KMS-11 (cell line): ENCODE measurements around the gene DACT1.

Experiments used
- H2AFZ ChIP-seq: fragments of 200-600 bp; sonication (generic); 2 replicates; pipeline ENCODE4 v1.6.1; 2016; ENCODE audit warnings: antibody characterized with exemption, mixed run types, low read depth
- H3K27ac ChIP-seq: fragments of 200-600 bp; sonication (generic); 2 replicates; pipeline ENCODE4 v1.6.1; 2016; ENCODE audit warnings: mild to moderate bottlenecking, mixed run types
- H3K27me3 ChIP-seq: fragments of 200-600 bp; sonication (generic); 2 replicates; pipeline ENCODE4 v1.6.1; 2017; ENCODE audit warnings: mild to moderate bottlenecking, low read depth, mixed run types, moderate library complexity; ENCODE audit not compliant: insufficient read depth
- H3K36me3 ChIP-seq: fragments of 200-600 bp; sonication (generic); 2 replicates; pipeline ENCODE4 v1.6.1; 2017; ENCODE audit warnings: mild to moderate bottlenecking, mixed run types; ENCODE audit not compliant: insufficient read depth
- H3K4me1 ChIP-seq: fragments of 200-600 bp; sonication (generic); 2 replicates; pipeline ENCODE4 v1.6.1; 2016; ENCODE audit warnings: mild to moderate bottlenecking, low read depth, mixed run types; ENCODE audit not compliant: poor library complexity, severe bottlenecking
- H3K4me2 ChIP-seq: fragments of 200-600 bp; sonication (generic); 2 replicates; pipeline ENCODE4 v1.7.0; 2016; ENCODE audit warnings: mild to moderate bottlenecking, mixed run types
- H3K4me3 ChIP-seq: fragments of 200-600 bp; sonication (generic); IDR thresholded peaks from 2 replicates; pipeline ENCODE4 v1.6.1; 2017; ENCODE audit warnings: low read depth, low read length, mixed read lengths; ENCODE audit not compliant: insufficient read depth
- H3K79me2 ChIP-seq: fragments of 200-600 bp; sonication (generic); 2 replicates; pipeline ENCODE4 v1.6.1; 2016; ENCODE audit warnings: low read depth, mixed run types; ENCODE audit not compliant: insufficient read depth
- H3K9ac ChIP-seq: fragments of 200-600 bp; sonication (generic); 2 replicates; pipeline ENCODE4 v1.6.1; 2016; ENCODE audit warnings: mild to moderate bottlenecking, mixed run types
- H4K20me1 ChIP-seq: fragments of 200-600 bp; sonication (generic); 2 replicates; pipeline ENCODE4 v1.6.1; 2016; ENCODE audit warnings: mild to moderate bottlenecking, mixed run types; ENCODE audit not compliant: insufficient read depth
- TF ChIP-seq, protein P1 (sequence below): fragments of 200-600 bp; sonication (generic); conservative IDR thresholded peaks from 2 replicates; pipeline ENCODE4 v1.6.1; 2017; ENCODE audit warnings: low read depth, mild to moderate bottlenecking, antibody characterized with exemption, low read length, moderate library complexity, mixed read lengths

The DACT1 gene

DNA sequence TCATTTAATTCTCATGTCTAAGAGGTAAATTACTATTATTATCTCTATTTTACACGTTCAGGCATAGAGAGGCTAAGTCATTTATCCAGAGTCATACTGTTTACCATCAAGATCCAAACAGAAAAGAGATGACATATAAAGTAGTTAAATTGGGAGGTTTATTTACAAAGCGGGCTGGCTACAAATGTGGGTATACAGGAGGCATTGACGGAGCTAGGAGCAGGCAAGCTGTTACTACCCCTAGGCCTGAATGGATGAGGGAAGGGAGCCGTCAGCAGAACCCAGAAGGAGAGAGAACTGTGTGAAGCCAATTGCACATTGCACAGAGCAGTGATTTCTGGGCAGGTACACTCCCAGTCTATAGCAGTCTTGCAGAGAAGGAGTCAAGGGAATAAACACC, 39.8 kb downstream of the DACT1 start:
- TF ChIP-seq, protein P1, sequence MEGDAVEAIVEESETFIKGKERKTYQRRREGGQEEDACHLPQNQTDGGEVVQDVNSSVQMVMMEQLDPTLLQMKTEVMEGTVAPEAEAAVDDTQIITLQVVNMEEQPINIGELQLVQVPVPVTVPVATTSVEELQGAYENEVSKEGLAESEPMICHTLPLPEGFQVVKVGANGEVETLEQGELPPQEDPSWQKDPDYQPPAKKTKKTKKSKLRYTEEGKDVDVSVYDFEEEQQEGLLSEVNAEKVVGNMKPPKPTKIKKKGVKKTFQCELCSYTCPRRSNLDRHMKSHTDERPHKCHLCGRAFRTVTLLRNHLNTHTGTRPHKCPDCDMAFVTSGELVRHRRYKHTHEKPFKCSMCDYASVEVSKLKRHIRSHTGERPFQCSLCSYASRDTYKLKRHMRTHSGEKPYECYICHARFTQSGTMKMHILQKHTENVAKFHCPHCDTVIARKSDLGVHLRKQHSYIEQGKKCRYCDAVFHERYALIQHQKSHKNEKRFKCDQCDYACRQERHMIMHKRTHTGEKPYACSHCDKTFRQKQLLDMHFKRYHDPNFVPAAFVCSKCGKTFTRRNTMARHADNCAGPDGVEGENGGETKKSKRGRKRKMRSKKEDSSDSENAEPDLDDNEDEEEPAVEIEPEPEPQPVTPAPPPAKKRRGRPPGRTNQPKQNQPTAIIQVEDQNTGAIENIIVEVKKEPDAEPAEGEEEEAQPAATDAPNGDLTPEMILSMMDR, result no peak
- no peak overlapping the region for H3K4me2 ChIP-seq
- H2AFZ ChIP-seq, result no peak overlapping the region
- no peaks in the 10 kb centered on the region for H3K79me2 ChIP-seq
- no peaks in the 10 kb centered on the region for H3K27me3 ChIP-seq
- no peak overlapping the region for H3K9ac ChIP-seq
- H3K4me1 ChIP-seq, result no peaks in the 10 kb centered on the region
- H3K36me3 ChIP-seq, result no peaks in the 10 kb centered on the region
- no peak overlapping the region for H3K27ac ChIP-seq
- no peaks in the 10 kb centered on the region for H4K20me1 ChIP-seq
- no peak overlapping the region for H3K4me3 ChIP-seq

GRCh38 chr14:58677996-58678395, 40.2 kb downstream of the DACT1 start:
- Histone ChIP-seq H3K79me2 (no peaks in the 10 kb centered on the region), H3K4me3 (no peak overlapping the region), H3K36me3 (no peaks in the 10 kb centered on the region), H3K27ac (no peak overlapping the region), H3K4me1 (no peaks in the 10 kb centered on the region), H4K20me1 (no peaks in the 10 kb centered on the region), H3K4me2 (no peak overlapping the region), H3K27me3 (no peaks in the 10 kb centered on the region), H3K9ac (no peak overlapping the region), H2AFZ (no peak overlapping the region)
- TF ChIP-seq, protein P1, result no peak

DNA sequence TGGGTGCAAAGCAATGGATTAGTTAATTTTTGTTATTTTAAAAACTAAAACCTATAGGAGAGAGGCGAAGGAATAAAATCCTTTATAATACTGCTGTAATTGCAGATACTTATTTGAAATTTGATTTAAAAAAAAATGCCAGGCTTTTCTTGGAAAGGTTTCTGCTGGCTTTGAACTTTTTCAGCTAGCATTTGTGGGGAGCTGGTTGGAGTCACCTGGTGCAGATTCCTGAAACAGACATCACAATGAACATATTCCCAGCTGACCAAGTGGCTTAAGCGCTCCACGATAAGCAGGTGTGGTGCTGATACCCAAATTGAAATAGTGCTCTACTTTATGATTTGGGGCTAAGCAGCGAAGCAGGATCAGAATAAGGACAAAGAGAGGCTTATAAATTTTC, 42.9 kb downstream of the DACT1 start:
- H3K27ac ChIP-seq, result no peak overlapping the region
- no peak overlapping the region for H2AFZ ChIP-seq
- H3K4me1 ChIP-seq, result no peaks in the 10 kb centered on the region
- H4K20me1 ChIP-seq, result no peaks in the 10 kb centered on the region
- no peak overlapping the region for H3K4me3 ChIP-seq
- no peak overlapping the region for H3K9ac ChIP-seq
- no peak overlapping the region for H3K4me2 ChIP-seq
- no peaks in the 10 kb centered on the region for H3K27me3 ChIP-seq
- no peaks in the 10 kb centered on the region for H3K79me2 ChIP-seq
- TF ChIP-seq, protein P1, result no peak
- no peaks in the 10 kb centered on the region for H3K36me3 ChIP-seq

GRCh38 chr14:58687232-58687795, 49.6 kb downstream of the DACT1 start:
- Histone ChIP-seq H3K9ac (no peak overlapping the region), H2AFZ (no peak overlapping the region)

More at GRCh38 chr14:58687232-58687795, 49.6 kb downstream of the DACT1 start:
- H3K27ac ChIP-seq, result no peak overlapping the region
- no peaks in the 10 kb centered on the region for H3K36me3 ChIP-seq
- no peaks in the 10 kb centered on the region for H3K27me3 ChIP-seq
- no peak overlapping the region for H3K4me3 ChIP-seq
- H3K4me2 ChIP-seq, result no peak overlapping the region
- no peaks in the 10 kb centered on the region for H3K4me1 ChIP-seq
- TF ChIP-seq, protein P1, result no peak
- H4K20me1 ChIP-seq, result no peaks in the 10 kb centered on the region
- H3K79me2 ChIP-seq, result no peaks in the 10 kb centered on the region
